ENCODE results near the gene SURF6.
A peak's percentile ranks its signal among the peaks of the same experiment; 100 is the strongest.
"Not testable (repeated sequence)": the region's sequence is repeated elsewhere in the genome, so short reads cannot be mapped to it uniquely, and the experiment has no call there.

SURF6 gene

DNA sequence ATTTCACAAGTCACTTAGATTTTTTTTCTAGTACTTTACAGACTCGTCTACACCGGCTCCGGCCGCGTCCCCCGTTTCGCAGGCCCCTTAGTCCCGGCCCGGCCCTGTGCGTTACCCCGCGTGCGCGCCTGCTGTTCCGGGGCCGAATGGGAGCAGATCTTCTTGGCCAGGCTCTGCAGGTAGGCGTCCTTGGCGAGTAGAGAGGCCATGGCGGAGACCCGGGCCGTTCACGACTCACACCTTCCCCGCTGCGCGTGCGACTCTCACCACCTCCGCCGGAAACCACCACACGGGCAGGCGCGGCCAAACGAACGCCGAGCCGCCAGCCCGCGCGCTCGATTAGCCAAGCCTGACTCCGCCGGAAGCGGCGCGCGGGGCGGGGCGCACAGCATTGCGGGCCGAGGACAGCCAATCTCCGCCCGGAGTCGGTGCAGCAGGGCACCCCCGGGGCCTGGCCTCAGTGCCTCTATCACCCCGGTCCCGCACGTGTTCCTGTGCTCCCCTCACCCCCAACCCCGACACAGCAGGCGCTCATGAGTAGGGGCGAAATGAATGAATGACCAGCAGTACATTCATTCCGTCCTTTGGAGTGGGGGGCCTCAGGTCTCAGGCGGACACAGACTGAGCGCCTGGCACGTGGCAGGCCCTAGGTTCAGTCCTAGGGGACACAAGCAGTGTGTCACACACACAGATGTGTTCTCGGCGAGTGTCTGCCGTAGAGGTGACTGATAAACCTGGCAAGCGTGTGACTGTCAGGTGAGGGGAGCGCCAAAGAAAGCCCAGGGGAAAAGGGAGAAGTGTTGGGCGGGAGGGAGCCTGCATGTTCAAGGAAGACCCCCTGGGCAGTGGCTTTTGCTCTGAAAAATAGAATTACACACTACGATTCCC lies at the start of gene SURF6:
Gene SURF6 (minus strand): TSS at position 265 of the 888 bp plus-strand sequence. CDS start 56 bp downstream, at position 209.
- peak; percentile 81 to 84 for DNase-seq (ENCODE audit: low read depth in 2 of 2)

DNA sequence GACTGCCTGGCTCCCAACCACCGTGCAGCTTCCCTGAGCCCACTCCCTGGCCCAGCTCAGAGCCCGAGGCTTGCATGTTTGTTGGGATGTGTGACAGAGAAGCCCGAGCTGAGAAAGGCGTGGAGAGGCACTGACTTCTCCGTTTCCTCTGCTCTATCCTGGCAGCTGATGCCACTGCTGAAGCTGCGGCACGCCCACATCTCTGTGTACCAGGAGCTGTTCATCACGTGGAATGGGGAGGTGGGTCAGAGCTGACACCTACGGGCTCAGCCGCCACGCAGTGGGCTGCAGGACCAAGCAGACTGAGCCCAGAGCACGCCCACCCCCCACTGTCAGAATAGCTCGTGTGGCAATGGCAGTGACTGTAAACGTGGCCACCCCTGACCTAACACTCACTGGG lies 49.5 kb upstream of the SURF6 start:
- no peak for DNase-seq (ENCODE audit: low read depth in 2 of 2)

DNA sequence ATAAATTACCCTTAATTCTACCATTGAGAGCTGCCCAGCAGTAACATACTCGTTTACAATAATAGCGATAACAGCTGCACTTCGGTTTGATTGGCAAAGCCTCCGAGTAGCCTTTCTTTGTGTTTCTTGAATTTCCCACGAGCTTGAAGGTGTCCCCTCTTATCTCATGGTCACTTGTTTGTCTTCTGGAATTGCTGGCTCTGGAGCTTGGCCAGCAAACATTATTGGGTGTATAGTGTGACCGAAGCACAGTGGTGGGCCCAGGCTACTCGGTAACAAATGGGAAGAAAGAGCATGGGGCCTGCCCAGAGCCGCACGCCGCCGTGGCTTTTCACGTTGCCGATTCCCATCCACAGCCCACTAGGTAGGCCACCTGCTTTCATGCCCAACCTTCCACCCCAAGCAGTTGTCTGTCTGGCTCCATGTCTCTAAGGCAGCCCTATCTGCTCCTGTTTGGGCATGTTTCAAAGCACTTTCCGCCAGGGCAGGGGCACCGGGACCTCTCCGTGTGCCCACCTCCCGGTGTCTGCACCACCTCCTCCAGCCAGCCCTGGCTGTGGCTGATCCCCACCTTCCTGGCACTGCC lies 48.8 kb upstream of the SURF6 start:
- no peak for DNase-seq (ENCODE audit: low read depth in 2 of 2)

DNA sequence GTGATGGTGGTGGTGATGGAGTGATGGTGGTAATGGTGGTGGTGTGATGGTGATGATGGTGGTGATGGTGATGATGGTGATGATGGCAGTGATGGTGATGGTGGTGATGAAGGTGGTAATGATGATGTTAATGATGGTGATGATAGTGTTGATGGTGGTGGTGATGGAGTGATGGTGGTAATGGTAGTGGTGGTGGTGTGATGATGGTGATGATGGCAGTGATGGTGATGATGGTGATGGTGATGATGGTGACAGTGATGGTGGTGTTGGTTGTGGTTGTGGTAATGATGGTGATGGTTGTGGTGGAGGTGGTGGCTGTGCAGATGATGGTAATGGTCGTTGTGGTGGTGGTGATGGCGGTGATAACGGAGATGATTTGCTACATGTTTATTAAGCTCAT lies 47.5 kb upstream of the SURF6 start:
- no peak for DNase-seq (ENCODE audit: low read depth in 2 of 2)

DNA sequence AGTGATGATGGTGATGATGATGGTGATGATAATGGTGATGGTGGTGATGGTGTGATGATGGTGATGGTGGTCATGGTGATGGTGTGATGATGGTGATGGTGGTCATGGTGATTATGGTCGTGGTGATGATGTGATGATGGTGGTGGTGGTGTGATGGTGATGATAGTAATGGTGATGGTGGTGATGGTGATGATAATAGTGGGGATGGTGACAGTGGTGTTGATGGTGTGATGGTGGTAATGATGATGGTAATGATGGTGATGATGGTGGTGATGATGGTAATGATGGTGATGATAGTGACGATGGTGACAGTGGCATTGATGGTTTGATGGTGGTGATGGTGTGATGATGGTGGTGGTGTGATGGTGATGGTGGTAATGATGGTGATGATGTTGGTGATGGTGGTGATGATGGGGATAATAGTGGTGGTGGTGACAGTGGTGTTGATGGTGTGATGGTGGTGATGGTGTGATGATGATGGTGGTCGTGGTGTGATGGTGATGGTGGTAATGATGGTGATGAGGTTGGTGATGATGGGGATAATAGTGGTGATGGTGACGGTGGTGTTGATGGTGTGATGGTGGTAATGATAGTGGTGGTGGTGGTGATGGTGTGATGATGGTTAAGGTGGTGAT lies 46.6 kb upstream of the SURF6 start:
- DNase-seq (ENCODE audit: low read depth in 2 of 2): no peak

DNA sequence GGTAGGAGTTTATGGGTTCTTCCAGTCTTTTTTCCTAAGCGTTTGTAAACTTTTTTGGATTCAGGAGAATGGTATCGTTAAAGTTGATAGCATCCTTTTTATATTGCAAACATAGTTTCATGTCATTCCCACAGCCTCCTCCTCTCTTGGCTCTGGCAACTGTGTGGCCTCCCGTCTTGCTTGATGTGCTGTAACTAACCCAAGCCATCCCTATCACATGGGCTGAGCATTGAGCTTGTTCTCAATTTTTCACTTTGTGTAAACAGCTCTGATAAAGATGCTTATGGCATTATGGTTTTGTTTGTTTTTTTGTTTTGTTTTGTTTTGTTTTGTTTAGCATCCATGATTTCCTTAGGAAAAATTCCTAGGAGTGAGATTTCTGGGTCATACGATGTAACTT lies 44.7 kb upstream of the SURF6 start:
- no peak for DNase-seq (ENCODE audit: low read depth in 2 of 2)

DNA sequence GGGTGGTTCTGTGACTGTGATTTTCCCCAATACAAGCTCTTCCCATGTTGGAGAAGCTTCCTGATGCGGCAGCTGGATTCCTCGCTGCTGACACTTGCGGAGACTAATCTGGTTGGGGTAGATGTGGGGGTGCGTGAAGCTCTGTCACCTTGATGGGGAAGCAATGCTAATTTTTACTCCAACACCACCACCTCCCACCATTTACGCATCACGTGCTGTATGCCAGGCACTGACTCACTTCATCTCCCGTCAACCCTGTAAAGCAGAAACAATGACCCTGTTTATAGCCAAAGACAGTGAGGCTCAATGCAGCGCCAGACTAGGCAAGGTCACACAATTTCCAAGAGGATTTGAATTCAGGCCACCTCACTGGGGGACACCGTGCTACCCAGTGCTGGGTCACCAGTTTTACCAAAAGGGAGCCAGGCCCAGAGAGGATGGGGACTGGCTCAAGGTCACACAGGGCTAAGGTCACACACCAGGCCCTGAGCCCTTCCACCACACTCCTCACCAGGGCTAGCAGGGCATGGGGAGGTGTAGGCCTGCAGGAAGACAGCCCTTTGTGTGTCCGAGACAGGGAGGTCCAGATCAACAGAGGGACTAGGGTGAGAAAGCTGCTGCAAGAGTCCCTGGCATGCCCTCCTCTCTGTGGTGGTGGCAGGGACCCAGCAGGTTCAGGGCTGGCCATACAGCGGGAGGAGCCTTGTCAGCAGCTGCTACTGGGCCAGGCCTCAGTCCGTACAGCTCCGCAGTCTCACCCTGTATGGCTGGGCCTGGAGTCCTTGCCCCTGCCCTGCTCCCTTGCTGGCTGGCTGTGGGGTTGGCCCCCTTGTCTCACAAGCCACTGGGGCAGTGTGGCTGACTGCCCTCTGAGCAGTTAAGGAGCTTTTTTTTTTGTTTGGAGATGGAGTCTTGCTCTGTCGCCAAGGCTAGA lies 43.4 kb upstream of the SURF6 start:
- no peak for DNase-seq (ENCODE audit: low read depth in 2 of 2)

DNA sequence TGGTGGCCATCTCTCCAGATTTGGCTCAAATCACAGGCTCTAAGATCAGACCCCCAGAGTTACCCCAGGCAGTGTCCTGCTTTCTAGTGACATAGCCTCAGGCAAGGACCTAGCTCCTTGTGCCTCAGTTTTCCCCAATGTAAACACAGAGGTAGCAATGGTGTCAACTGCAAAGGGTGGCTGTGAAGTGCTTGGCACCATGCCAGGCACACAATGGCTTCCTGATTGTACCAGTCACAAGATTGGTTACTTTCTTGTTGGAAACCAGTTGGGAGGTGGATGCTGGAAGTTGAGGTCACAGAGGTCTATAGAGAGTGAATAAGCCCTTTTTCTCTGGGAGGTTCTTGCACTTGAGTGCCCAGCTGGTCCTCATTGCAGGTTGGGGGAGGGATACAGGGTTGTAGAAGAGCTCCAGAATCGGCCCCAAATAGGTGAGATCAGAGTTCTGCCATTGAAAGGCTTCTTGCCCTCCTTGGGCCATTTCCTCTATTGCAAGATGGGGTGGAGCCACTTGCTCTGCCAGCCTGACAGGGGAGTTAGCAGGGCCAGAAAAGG lies 42.5 kb upstream of the SURF6 start:
- DNase-seq (ENCODE audit: low read depth in 2 of 2): no peak

DNA sequence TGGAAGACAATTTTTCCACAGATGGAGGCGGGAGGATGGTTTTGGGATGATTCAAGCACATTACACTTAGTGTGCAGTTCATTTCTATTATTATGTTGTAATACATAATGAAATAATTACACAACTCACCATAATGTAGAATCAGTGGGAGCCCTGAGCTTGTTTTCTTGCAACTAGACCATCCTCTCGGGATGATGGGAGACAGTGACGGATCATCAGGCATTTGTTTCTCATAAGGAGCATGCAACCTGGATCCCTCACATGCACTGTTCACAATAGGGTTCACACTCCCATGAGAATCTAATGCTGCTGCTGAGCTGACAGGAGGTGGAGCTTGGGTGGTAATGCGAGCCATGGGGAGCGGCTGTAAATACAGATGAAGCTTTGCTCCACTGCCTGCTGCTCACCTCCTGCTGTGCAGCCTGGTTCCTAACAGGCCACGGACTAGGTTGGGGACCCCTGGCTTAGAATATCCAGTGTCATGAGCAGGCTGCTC lies 41.8 kb upstream of the SURF6 start:
- DNase-seq (ENCODE audit: low read depth in 2 of 2): no peak

DNA sequence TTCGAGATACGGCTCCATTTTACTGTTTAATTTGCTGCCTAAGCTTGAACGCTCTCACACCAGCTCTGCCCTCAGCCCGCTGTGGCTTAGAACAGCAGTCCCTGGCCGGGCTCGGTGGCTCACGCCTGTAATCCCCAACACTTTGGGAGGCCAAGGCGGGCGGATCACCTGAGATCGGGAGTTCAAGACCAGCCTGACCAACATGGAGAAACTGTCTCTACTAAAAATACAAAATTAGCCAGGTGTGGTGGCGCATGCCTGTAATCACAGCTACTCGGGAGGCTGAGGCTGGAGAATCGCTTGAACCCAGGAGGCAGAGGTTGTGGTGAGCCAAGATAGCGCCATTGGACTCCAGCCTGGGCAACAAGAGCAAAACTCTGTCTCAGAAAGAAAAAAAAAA lies 41.3 kb upstream of the SURF6 start:
- not testable (repeated sequence) for DNase-seq (ENCODE audit: low read depth in 2 of 2)

DNA sequence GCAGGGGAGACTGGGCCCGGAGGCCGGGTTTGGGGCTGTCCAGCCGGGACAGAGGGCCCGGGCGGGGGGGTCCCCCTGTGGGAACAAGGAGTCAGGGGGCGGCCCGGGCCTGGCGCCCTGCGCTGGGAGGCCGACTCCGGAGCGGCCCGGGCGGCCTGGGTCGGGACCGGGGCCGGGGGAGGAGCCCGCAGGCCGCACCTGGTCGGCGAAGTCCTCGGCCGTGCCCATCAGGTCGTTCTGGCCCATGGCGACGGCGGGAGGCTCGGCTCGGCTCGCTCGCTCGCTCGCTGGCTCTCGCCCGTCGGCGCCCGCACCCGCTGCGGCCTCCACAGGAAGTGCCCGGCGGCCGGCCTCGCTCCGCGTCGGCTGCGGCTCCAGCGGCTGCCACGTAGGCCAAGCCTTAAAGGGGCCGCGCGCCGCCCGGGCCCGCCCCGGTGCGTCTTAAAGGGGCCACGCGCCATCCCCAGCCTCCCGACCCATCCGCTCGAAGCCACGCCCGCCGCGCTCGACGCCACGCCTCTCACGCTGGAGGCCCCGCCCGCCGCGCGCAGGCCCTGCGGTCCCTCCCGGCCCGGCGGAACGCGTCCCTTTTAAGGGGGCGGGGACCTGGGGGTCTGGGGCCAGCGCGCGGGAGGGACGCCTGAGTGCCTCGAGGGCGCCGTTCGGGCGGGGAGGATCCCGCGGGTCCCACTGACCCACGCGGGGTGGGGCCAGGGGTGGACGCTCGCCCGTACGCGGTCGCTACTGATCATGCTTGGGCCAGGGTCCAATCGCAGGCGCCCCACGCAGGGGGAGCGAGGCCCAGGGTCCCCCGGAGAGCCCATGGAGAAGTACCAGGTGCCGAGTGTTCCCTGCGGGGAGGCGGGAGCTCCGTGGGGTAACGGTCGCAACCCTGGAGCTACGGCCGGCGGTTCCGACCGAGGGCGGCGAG lies 40.0 kb upstream of the SURF6 start, which contains the start of the genes STKLD1 and SURF4:
Gene STKLD1 (plus strand): TSS at position 643 of the 931 bp plus-strand sequence. CDS start 108 bp downstream, at position 751.
Gene SURF4 (minus strand): TSS at position 337 of the 931 bp plus-strand sequence. CDS start 91 bp downstream, at position 246.
- DNase-seq (ENCODE audit: low read depth in 2 of 2): peak; percentile 89 to 92

DNA sequence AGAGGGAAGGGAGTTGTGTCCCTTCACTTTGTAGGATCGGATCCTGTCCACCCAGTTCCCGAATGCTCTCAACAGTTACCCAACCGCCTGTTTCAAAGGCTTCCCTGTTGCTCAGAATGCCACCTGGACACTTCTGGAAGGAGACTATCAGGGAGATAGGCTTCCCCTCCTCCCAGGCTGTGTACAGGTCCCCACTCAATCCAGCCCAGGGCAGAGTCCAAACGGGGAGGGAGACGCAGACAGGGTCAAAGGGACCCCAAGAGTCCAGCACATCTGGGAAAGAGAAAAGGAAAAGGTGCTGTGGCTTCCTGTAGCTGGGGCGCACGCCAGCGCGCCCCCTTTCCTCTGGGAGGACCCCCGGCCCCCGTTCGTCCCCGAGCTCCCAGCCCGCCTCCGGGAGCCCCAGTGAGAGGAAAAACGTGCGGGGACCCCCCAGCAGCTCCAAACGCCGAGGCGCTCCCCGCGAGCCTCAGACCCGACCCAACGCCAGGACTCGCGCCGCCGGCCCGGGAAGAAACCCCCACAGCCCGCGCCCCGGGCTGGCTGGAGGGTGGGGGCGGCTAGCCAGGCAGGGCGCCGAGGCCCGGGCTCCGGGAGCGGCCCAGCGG lies 39.2 kb upstream of the SURF6 start:
- DNase-seq (ENCODE audit: low read depth in 2 of 2): no peak

DNA sequence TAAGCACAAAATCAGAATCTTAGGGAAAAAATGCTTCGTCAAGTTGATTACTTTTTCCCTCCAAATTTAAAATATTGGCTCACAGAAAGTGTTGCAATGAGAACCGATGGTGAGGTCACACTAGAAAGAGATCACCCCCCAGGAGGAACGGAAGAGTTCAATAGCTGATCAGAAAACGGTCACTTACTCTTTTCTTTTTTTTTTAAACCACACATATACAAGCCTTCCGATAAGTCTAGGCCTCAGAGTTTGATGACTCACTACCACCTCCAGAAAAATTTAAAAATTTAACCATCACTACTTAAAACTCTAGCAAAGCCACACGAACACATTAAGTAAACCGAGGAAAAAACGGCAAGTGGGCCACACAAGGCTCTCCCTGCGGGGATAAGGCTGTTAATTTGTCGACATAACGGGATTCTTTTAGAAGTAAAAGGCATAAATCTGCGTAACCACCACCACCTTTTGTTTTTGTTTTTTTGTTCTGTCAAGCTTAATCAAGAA lies 38.7 kb upstream of the SURF6 start:
- no peak for DNase-seq (ENCODE audit: low read depth in 2 of 2)

DNA sequence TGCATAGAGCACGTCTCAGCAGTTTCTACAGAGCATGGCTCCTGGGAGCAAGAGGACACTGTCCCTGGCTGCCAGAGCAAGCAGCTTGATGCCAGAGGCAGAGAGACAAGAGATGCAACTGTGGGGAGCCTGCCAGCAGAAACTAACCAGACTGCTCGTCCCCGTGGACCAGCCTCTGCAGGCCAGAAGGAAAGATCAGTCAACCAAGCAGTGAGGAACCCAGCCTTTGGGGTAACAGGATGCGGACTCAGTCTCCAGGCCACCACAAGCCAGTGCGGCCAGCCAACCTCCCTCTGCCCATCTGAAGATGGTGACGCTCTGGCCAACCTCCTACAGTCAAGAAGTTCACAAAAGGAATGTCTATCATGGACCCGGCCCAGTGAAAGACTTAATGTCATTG lies 36.2 kb upstream of the SURF6 start:
- no peak for DNase-seq (ENCODE audit: low read depth in 2 of 2)

DNA sequence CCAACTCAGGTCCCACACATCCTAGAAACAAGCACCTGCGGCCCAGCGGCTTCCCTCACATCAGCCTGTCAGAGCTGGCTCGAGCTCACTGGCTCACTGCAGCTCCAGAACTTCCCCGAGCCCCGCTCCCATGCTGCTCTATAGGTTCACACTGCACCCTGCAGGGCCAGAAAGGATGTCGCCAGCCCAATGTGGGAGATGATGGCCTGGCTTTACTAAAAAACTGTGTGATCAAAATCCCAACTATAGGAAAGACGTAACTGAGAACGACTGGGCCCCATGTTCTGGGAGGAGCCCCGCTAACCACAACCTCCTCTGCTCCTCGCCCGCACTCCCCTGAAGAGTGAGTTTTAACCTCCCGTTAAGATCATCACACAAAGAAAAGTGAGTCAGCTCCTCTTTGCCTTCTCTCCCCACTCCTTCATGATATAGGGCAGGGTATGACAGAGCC lies 35.3 kb upstream of the SURF6 start:
- peak; percentile 34 to 38 for DNase-seq (ENCODE audit: low read depth in 2 of 2)

DNA sequence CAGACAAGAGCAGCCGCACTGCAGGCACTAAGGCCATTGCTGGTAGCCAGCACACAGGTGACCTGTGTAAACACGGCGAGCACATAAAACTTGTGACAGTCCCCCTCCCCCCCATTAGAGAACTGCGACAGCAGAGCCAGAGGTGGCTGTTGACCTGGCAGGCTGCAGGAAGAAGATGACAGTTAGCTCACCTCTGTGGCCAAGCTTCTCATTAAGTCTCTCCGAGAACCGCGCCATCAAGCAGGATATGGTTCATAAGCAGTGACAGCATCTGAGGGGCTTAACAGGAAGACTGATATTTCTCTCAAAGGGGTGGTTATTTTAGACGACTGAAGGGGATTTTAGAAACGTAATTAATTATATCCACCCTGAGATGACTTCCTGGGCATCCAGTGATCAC lies 34.7 kb upstream of the SURF6 start:
- no peak for DNase-seq (ENCODE audit: low read depth in 2 of 2)

DNA sequence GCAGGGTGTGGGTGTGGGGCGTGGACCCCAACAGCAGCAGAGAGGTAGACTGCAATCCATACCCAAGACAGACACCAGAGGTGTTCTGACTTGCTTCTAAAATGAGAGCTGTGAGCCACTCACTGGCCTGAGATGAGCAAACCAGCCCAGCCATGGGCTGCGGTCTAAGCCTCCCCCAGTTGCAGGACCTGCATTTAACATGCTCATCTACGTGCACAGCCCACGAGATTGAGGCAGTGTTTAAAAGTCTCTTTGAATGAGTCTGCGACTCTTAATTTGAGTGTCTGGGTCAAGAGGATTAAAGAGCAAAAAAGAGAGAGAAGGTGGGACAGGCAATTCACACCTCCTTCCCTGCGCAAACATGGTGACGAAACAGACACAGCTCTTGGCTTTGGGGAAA lies 33.9 kb upstream of the SURF6 start:
- no peak for DNase-seq (ENCODE audit: low read depth in 2 of 2)

DNA sequence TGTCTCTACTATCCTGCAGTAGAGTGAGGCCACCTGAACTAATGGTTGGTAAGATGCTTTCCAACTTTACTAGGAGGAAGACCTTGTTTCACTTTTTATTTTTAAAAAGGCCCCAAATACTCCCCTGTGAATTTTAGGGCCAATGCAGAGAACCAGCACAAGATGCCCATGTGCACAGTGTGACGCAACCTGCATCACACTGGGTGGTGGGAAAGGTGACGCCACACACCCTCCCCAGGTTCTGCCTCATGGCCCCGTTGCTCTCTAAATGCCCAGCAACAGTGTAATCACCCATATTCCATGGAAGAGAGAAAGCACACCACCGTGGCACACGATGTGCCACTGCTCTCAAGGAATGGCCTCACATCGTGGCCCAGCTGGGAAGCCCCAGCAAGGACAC lies 33.4 kb upstream of the SURF6 start:
- DNase-seq (ENCODE audit: low read depth in 2 of 2): no peak

DNA sequence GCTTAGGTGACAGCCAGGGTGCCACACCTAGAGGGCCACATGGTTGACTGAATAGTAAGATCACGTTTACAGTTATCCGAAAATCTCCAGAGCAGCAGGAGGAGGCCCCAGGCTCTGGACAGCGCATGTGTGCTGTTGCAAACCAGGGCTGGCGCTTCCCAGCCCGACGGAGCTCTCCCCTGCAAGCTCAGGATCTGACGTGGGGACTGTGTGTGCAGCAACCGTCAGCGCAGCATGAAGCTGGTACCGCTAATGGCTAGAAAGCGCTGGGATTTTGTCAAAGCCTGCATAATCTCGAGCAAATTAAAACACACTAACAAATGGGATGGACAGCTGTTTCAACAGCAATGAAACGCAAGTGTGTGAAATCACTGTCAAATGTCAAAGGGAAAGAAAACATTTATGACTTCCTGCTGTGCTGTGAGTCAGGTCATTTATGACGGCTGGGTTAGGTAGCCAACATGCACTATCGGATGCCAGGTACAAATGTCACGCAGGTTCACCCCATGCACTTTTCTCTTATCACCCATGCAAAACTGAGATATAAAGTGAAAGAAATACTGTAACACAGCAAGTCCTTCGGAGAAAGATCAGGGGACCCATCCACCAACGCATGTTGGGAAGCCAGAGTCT lies 32.4 kb upstream of the SURF6 start:
- no peak for DNase-seq (ENCODE audit: low read depth in 2 of 2)

Data from stimulated activated CD8-positive, alpha-beta memory T cell treated with anti-CD3 and anti-CD28 coated beads, Interleukin-2, amount 100 ng/mL, for 1 hour (primary cell).